SKM-1 (cell line): ENCODE measurements around the gene NOTO.
A peak's percentile ranks its signal among the peaks of the same experiment; 100 is the strongest.

ENCODE experiments used
- DNase-seq: peaks from one replicate; lab custom pipeline; 2025; ENCODE audit not compliant: unreplicated experiment; lab: John Stamatoyannopoulos, UW

The NOTO gene

GRCh38 chr2:73255907-73256617 is 53.7 kb downstream of the NOTO start:
- DNase-seq: no peak

GRCh38 chr2:73256618-73256922 is 54.2 kb downstream of the NOTO start:
- DNase-seq: no peak

- DNase-seq: no peak
These were observed 54.6 kb downstream of the NOTO start for GRCh38 chr2:73257021-73257420.

- DNase-seq: peak; percentile 42
These were observed 55.2 kb downstream of the NOTO start for GRCh38 chr2:73257425-73258125.

GRCh38 chr2:73258186-73258912 is 56.0 kb downstream of the NOTO start:
- no peak for DNase-seq

- DNase-seq: no peak
These were observed 56.5 kb downstream of the NOTO start for GRCh38 chr2:73258913-73259215.

- DNase-seq: no peak
These were observed 56.9 kb downstream of the NOTO start for GRCh38 chr2:73259276-73259675.

GRCh38 chr2:73259704-73260337 is 57.4 kb downstream of the NOTO start:
- no peak for DNase-seq

- peak; percentile 12 for DNase-seq
These were observed 58.1 kb downstream of the NOTO start for GRCh38 chr2:73260338-73260984.
